ENCODE measurements around the gene KCNH2. TPM values are rescaled to one million over a fixed set of nuclear protein-coding genes. Genes with fewer than 3 reads are reported as not detected.

Gene KCNH2
- total and polyA plus RNA-seq, 2 of the 8 experiments (the other 6 are each of a cell fraction or from before 2014, with no cell fraction given): 8.0 to 15.0 TPM

DNA sequence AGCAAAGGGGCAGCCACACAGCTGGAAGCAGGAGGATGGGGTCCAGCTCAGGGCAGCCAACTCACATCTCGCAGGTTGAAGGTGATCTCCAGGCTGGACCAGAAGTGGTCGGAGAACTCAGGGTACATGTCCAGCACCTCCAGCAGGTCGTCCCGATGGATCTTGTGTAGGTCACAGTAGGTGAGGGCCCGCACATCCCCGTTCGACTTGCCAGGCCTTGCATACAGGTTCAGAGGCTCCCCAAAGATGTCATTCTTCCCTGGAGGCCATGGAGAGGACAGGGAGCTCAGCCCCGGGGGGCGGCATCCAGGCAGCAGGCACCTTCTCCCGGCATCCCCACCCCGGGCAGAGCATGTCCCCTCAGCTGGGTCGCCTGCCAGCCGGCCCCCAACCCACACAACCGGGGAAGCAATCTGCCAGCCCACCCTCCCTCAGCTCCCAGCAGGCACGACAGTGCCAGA lies 29.3 kb downstream of the KCNH2 start:
- no peak overlapping the region for H2BK5ac ChIP-seq (ENCODE audit: low read depth, low read length)
- H2BK15ac ChIP-seq (ENCODE audit: low read length): peak overlapping the region; percentile 92; the same call in 1 of the 2 replicates
- H3K14ac ChIP-seq (ENCODE audit: insufficient read length): no peak overlapping the region
- H3K23ac ChIP-seq (ENCODE audit: insufficient read length): no peak overlapping the region
- peaks cover 0 to 36% (median 25%) of the 10 kb centered on the region in 4 experiments; a peak in 6 of 7 replicates for H3K4me1 ChIP-seq (replicated peaks in 1 of 4; ENCODE audit: control insufficient read depth in 3 of 4, insufficient read depth in 4 of 4, low read length in 3 of 4)
- H3K79me2 ChIP-seq (ENCODE audit: control insufficient read depth in 1 of 2, insufficient read depth in 2 of 2, low read length in 2 of 2): no peaks in the 10 kb centered on the region
- peak overlapping the region; percentile 36; the same call in 1 of the 2 replicates for H3K18ac ChIP-seq (ENCODE audit: extremely low read depth, low read length)
- H3K27ac ChIP-seq (ENCODE audit: low read depth, low read length): no peak overlapping the region
- H3K23me2 ChIP-seq (ENCODE audit: low read depth, low read length): peaks cover 4% of the 10 kb centered on the region; the same call in 1 of the 2 replicates
- H2BK120ac ChIP-seq (replicated peaks; ENCODE audit: low read depth, low read length): no peak overlapping the region
- no peak overlapping the region for H2AFZ ChIP-seq (ENCODE audit: low read length)
- H2AK5ac ChIP-seq (ENCODE audit: low read depth, low read length): no peak overlapping the region
- WGBS, 2 experiments (ENCODE audit: extremely low coverage in 1 of 2, insufficient coverage in 1 of 2, insufficient read length in 1 of 2, insufficient replicate concordance in 2 of 2, low coverage in 1 of 2, low lambda C conversion rate in 2 of 2, missing lambda C conversion rate in 1 of 2): 92% methylated on average over 12 of the region's 15 CpGs; no CpG with 5 or more reads in 1 of the 2 experiments
- no peaks in the 10 kb centered on the region for H3K9me3 ChIP-seq (ENCODE audit: insufficient read depth in 2 of 2, low read depth in 1 of 2, low read length in 1 of 2)
- H3K4me3 ChIP-seq (ENCODE audit: extremely low read depth in 1 of 4, insufficient read depth in 2 of 4, low read depth in 3 of 4, low read length in 4 of 4): peak overlapping the region in 1 of 4 experiments; percentile 36; a peak in 1 of 8 replicates
- peak overlapping the region; percentile 80; the same call in 1 of the 2 replicates for H2BK20ac ChIP-seq (ENCODE audit: low read length)
- no peaks in the 10 kb centered on the region for H3K36me3 ChIP-seq (ENCODE audit: control insufficient read depth in 2 of 4, insufficient read depth in 4 of 4, low read length in 3 of 4)
- H4K8ac ChIP-seq (ENCODE audit: extremely low read depth, insufficient read depth, low read length): peak overlapping the region; percentile 59; the same call in 1 of the 2 replicates
- H4K20me1 ChIP-seq (replicated peaks in 1 of 2; ENCODE audit: control insufficient read depth in 1 of 2, insufficient read depth in 2 of 2, low read length in 2 of 2): no peaks in the 10 kb centered on the region
- no peaks in the 10 kb centered on the region for H3K79me1 ChIP-seq (ENCODE audit: low read depth, low read length)
- FAIRE-seq (no peak), DNase-seq (ENCODE audit: low read depth in 1 of 2, low spot score in 2 of 2) (no peak)
- H3K4ac ChIP-seq (replicated peaks; ENCODE audit: insufficient read length, low read depth, low read length): peak overlapping the region; percentile 87
- POLR2A ChIA-PET (ENCODE audit: partially characterized antibody): interaction anchor here (1.0 to 1.5 kb wide), 3 partner anchors 8 to 30 kb away, joined by 3 to 4 read pairs (median 4); no protein-coding TSS in a partner anchor
- peak overlapping the region; percentile 41 to 44; a peak in 2 of 4 replicates for H3K4me2 ChIP-seq (ENCODE audit: insufficient read depth in 1 of 2, low read depth in 2 of 2, low read length in 2 of 2)
- CTCF ChIA-PET (ENCODE audit: partially characterized antibody): interaction anchor here (0.6 to 3.1 kb wide), 17 partner anchors 9 to 163 kb away, joined by 3 to 15 read pairs (median 3); partner anchors contain the start of gene ABCB8
- TF ChIP-seq ZNF274 (IDR thresholded peaks at IDR 0.05; ENCODE audit: borderline replicate concordance, extremely low read depth, low read length) (no peak), POU5F1 (IDR thresholded peaks at IDR 0.05; ENCODE audit: low read depth, low read length) (no peak), YY1 (IDR thresholded peaks at IDR 0.05; ENCODE audit: low read depth, low read length) (no peak), RNF2 (IDR thresholded peaks at IDR 0.05; ENCODE audit: borderline replicate concordance, low read depth, low read length, missing control alignments, poor library complexity, severe bottlenecking) (no peak), GABPA (IDR thresholded peaks at IDR 0.05; ENCODE audit: borderline replicate concordance, insufficient read depth, low read length) (no peak), JUND (IDR thresholded peaks at IDR 0.05; ENCODE audit: low read length) (no peak), RBBP5 (IDR thresholded peaks at IDR 0.05; ENCODE audit: borderline replicate concordance, low read depth, low read length) (no peak), CBX5 (IDR thresholded peaks at IDR 0.05; ENCODE audit: low read depth, low read length) (no peak)
- H4K91ac ChIP-seq (replicated peaks; ENCODE audit: insufficient read length, low read length): no peak overlapping the region
- H4K5ac ChIP-seq (ENCODE audit: insufficient read length, low read depth, low read length): no peak overlapping the region
- no peak overlapping the region for H3K56ac ChIP-seq (replicated peaks; ENCODE audit: insufficient read length, low read depth, low read length)
- peak overlapping the region; percentile 84; the same call in 1 of the 2 replicates for H2BK12ac ChIP-seq (ENCODE audit: low read depth, low read length)
- no peak overlapping the region for H3K9ac ChIP-seq (replicated peaks in 1 of 4; ENCODE audit: extremely low read depth in 1 of 4, low read depth in 3 of 4, low read length in 3 of 4)
- peaks cover 0 to 18% (median 13%) of the 10 kb centered on the region in 4 experiments; a peak in 5 of 7 replicates for H3K27me3 ChIP-seq (replicated peaks in 1 of 4; ENCODE audit: control insufficient read depth in 3 of 4, extremely low read depth in 1 of 4, insufficient read depth in 3 of 4, low read length in 3 of 4)

All from H1 (cell line).